ENCODE results near the gene HERC4.
"Not testable (repeated sequence)": the region's sequence is repeated elsewhere in the genome, so short reads cannot be mapped to it uniquely, and the experiment has no call there.

Gene HERC4

DNA sequence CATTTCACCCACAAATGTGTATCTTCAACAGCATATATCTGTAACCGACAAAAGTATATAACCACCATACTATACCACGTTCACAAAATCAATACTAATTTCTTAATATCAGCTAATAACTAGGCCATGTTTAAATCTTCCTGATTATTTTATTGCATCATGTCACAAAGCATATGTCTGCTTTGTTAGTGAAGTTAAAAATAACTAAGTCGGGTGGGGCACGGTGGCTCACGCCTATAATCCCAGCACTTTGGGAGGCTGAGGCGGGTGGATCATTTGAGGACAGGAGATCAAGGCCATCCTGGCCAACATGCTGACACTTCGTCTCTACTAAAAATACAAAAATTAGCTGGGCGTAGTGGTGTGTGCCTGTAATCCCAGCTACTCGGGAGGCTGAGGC lies 47.7 kb downstream of the HERC4 start:
- DNase-seq (ENCODE audit: low read depth), result no peak
- no peak overlapping the region for H3K4me3 ChIP-seq (ENCODE audit: low read depth, low read length)
- TF ChIP-seq, protein P1, sequence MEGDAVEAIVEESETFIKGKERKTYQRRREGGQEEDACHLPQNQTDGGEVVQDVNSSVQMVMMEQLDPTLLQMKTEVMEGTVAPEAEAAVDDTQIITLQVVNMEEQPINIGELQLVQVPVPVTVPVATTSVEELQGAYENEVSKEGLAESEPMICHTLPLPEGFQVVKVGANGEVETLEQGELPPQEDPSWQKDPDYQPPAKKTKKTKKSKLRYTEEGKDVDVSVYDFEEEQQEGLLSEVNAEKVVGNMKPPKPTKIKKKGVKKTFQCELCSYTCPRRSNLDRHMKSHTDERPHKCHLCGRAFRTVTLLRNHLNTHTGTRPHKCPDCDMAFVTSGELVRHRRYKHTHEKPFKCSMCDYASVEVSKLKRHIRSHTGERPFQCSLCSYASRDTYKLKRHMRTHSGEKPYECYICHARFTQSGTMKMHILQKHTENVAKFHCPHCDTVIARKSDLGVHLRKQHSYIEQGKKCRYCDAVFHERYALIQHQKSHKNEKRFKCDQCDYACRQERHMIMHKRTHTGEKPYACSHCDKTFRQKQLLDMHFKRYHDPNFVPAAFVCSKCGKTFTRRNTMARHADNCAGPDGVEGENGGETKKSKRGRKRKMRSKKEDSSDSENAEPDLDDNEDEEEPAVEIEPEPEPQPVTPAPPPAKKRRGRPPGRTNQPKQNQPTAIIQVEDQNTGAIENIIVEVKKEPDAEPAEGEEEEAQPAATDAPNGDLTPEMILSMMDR (conservative IDR thresholded peaks at IDR 0.05; ENCODE audit: low read depth, low read length), result no peak

DNA sequence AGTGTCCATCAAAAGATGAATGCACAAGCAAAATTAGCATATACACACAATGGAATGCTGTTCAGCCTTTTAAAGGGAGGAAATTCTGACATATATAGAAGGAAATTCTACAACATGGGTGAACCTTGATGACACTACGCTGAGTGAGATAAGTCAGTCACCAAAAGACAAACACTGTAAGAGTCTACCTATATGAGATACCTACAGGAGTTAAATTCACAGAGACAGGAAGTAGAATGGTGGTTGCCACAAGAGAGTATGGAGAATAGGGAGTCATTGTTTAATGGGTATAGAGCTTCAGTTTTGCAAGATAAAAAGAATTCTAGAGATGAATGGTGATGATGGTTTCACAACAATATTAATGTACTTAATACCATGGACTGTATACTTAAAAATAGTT lies 51.8 kb downstream of the HERC4 start:
- no peak for DNase-seq (ENCODE audit: low read depth)
- H3K4me3 ChIP-seq (ENCODE audit: low read depth, low read length), result no peak overlapping the region
- TF ChIP-seq, protein P1 (conservative IDR thresholded peaks at IDR 0.05; ENCODE audit: low read depth, low read length), result no peak

DNA sequence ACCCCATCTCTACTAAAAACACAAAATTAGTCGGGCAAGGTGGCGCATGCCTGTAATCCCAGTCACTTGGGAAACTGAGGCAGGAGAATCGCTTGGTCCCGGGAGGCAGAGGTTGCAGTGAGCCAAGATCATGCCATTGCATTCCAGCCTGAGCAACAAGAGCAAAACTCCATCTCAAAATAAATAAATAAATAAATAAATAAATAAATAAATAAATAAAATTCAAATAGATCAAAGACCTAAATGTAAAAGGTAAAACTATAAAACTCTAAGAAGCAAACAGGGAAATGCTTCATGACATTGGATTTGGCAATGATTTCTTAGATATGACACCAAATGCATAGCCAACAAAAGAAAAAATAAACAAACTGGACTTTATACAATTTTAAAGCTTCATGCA lies 52.8 kb downstream of the HERC4 start:
- not testable (repeated sequence) for DNase-seq (ENCODE audit: low read depth)

DNA sequence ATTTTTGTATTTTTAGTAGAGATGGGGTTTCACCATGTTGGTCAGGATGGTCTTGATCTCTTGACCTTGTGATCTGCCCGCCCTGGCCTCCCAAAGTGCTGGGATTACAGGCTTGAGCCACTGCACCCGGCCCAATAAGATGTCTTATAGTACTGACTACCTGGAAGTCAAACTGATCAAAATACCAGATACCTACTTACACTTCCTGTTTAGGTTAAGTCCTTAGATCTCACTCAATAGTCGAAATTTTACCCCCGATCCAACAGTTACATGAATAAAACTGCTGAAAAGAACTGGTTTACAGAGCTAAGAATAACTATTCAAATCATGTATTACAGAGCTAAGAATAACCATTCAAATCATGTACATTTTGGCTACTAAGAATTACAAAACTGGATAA lies 58.6 kb downstream of the HERC4 start:
- not testable (repeated sequence) for DNase-seq (ENCODE audit: low read depth); H3K4me3 ChIP-seq (ENCODE audit: low read depth, low read length)

More for the DNA sequence above, 52.8 kb downstream of the HERC4 start:
- not testable (repeated sequence) for H3K4me3 ChIP-seq (ENCODE audit: low read depth, low read length)

DNA sequence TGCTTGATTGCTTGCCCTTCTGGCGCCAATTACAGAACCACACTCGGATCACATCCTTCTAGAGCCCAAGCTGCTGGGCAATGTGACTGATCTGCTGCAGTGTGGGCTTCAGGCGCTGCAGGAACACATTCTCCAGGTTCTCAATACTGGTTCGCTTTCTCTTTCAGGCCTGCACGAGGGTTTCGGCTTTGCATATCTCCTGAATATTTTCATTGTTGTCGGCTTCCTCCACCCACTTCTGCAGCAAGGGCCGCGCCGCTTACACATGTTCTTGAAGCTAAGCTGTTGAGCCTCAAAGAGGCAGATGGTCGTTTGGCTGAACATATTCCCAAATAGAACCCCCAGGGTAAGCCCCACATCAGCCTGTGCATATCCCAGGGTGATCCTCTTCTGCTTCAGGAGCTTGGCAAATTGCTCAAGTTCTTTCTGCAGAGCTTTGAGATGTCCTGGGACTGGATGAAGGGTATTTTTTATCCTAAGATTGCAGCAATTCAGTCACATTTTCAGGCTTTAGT lies 64.6 kb downstream of the HERC4 start:
- TF ChIP-seq, protein P1 (conservative IDR thresholded peaks at IDR 0.05; ENCODE audit: low read depth, low read length), result no peak
- no peak overlapping the region for H3K4me3 ChIP-seq (ENCODE audit: low read depth, low read length)
- DNase-seq (ENCODE audit: low read depth), result no peak

DNA sequence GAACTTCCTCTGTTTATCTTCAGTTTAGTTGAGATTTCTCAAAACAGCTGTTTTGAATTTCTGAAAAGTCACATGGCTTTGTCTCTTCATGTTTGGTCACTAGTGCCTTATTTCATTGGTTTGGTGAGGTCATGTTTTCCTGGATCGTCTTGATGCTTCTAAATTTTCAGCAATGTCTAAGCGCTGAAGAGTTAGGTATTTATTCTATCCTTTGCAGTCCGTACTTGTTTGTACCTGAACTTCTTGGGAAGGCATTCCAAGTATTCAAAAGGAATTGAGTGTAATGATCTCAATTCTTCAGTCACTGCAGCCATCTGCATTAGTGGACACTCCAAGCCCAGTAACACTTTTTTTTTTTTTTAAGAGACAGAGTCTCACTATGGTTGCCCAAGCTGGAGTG lies 67.7 kb downstream of the HERC4 start:
- no peak for DNase-seq (ENCODE audit: low read depth)
- H3K4me3 ChIP-seq (ENCODE audit: low read depth, low read length), result no peak overlapping the region
- TF ChIP-seq, protein P1 (conservative IDR thresholded peaks at IDR 0.05; ENCODE audit: low read depth, low read length), result no peak

DNA sequence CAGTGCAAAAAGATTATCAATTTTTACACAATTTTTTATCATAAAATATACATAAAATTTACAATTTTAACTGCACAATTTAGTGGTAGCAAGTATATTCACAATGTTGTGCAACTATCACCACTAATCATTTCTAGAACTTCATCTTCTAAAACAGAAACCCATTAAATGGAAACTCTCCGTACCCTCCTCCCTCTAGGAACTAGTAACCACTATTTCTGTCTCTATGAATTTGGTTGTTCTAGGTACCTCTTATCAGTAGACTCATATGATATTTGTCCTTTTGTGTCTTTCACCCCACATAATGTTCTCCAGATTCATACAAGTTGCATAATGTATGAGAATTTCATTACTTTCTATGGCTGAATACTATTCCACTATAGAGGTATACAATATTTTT lies 73.5 kb downstream of the HERC4 start:
- no peak for DNase-seq (ENCODE audit: low read depth)
- TF ChIP-seq, protein P1 (conservative IDR thresholded peaks at IDR 0.05; ENCODE audit: low read depth, low read length), result no peak
- no peak overlapping the region for H3K4me3 ChIP-seq (ENCODE audit: low read depth, low read length)

DNA sequence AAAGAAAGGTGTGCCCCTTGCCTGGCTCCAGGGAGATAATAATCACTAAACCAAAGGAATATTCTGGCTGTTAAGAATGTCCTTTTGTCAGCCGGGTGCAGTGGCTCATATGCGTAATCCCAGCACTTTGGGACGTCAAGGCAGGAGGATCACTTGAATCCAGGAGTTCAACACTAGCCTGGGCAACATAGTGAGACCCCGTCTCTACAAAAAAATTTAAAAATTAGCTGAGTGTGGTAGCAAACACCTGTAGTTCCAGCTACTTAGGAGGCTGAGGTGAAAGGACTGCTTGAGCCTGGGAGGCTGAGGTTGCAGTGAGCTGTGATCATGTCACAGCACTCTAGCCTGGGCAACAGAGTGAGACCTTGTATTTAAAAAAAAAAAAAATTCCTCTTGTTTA lies 74.1 kb downstream of the HERC4 start:
- H3K4me3 ChIP-seq (ENCODE audit: low read depth, low read length), result no peak overlapping the region
- DNase-seq (ENCODE audit: low read depth), result no peak
- TF ChIP-seq, protein P1 (conservative IDR thresholded peaks at IDR 0.05; ENCODE audit: low read depth, low read length), result no peak

Measured in choroid plexus epithelial cell (primary cell).